BJ (cell line): ENCODE results near the gene DRGX. TPM values are rescaled to one million over a fixed set of nuclear protein-coding genes. Genes with fewer than 3 reads are reported as not detected.

Experiments
- CTCF ChIA-PET: fragments of 350-600 bp; formaldehyde crosslinking; extraction: SDS; loops from one replicate; lab custom pipeline; 2021; ENCODE audit warnings: antibody characterized with exemption, inconsistent platforms; lab: Yijun Ruan, JAX
- POLR2A ChIA-PET: fragments of 300-600 bp; sonication (Branson Sonifier 250); formaldehyde crosslinking; extraction: SDS; loops from one replicate; lab custom pipeline; 2021; ENCODE audit warnings: antibody characterized with exemption; lab: Charles Lee
- DNase-seq: peaks from one replicate; pipeline ENCODE4 v3.0.0-alpha.2; 2011; ENCODE audit warnings: low read depth
- H3K27me3 ChIP-seq: 2 replicates; pipeline ENCODE4 v1.6.0; 2011; ENCODE audit warnings: low read length; ENCODE audit not compliant: control insufficient read depth, insufficient read depth
- H3K36me3 ChIP-seq: 2 replicates; pipeline ENCODE4 v1.5.1; 2011; ENCODE audit warnings: low read length; ENCODE audit not compliant: control insufficient read depth, insufficient read depth
- H3K4me3 ChIP-seq: 2 replicates; pipeline ENCODE4 v1.5.1; 2011; ENCODE audit warnings: low read depth, mild to moderate bottlenecking, control low read depth, low read length
- CTCF ChIP-seq: IDR thresholded peaks from 2 replicates; pipeline ENCODE4 v1.5.1; 2011; ENCODE audit warnings: low read depth, mild to moderate bottlenecking, control low read depth, inconsistent platforms, low read length, moderate library complexity; ENCODE audit not compliant: insufficient read depth
- polyA plus RNA-seq: library from polyadenylated mRNA; depleted of rRNA; stranded (reverse); fragments of >200 nt; gene quantifications from 2 replicates; pipeline ENCODE4 v1.2.3, GENCODE V29; 2011

The DRGX gene
- polyA plus RNA-seq, 1 experiment: 0.06 TPM

- DNase-seq: no peak
- CTCF ChIA-PET: interaction anchor here (1.5 kb wide), 1 partner anchor 9 kb away, joined by 4 read pairs; no protein-coding TSS in a partner anchor
Observed at GRCh38 chr10:49435225-49435624, 39.3 kb upstream of the DRGX start.

GRCh38 chr10:49433069-49433468 is 37.2 kb upstream of the DRGX start:
- H3K36me3 ChIP-seq: no peaks in the 10 kb centered on the region
- CTCF ChIA-PET: interaction anchor here (0.6 to 1.1 kb wide), 2 partner anchors 10 to 18 kb away, joined by 3 read pairs; no protein-coding TSS in a partner anchor
- no peaks in the 10 kb centered on the region for H3K27me3 ChIP-seq
- TF ChIP-seq CTCF: no peak
- POLR2A ChIA-PET: no interaction called here
- DNase-seq: no peak
- no peak overlapping the region for H3K4me3 ChIP-seq

More at GRCh38 chr10:49435225-49435624, 39.3 kb upstream of the DRGX start:
- no peak for TF ChIP-seq CTCF
- POLR2A ChIA-PET: no interaction called here
- H3K4me3 ChIP-seq: no peak overlapping the region
- H3K36me3 ChIP-seq: no peaks in the 10 kb centered on the region
- H3K27me3 ChIP-seq: no peaks in the 10 kb centered on the region

- no peaks in the 10 kb centered on the region for H3K27me3 ChIP-seq
- no peak for DNase-seq
- TF ChIP-seq CTCF: no peak
- no peaks in the 10 kb centered on the region for H3K36me3 ChIP-seq
- ChIA-PET CTCF (no interaction called here), POLR2A (no interaction called here)
- H3K4me3 ChIP-seq: no peak overlapping the region
Observed at GRCh38 chr10:49431426-49431825, 35.5 kb upstream of the DRGX start.

- no peak for TF ChIP-seq CTCF
- no peak for DNase-seq
- Histone ChIP-seq H3K36me3 (no peaks in the 10 kb centered on the region), H3K27me3 (no peaks in the 10 kb centered on the region), H3K4me3 (no peak overlapping the region)
- POLR2A ChIA-PET: no interaction called here
- CTCF ChIA-PET: no interaction called here
Observed at GRCh38 chr10:49429458-49429857, 33.6 kb upstream of the DRGX start.

- no peaks in the 10 kb centered on the region for H3K36me3 ChIP-seq
- POLR2A ChIA-PET: no interaction called here
- CTCF ChIA-PET: interaction anchor here (1.3 to 1.5 kb wide), 2 partner anchors 8 to 9 kb away, joined by 4 read pairs; no protein-coding TSS in a partner anchor
- TF ChIP-seq CTCF: no peak
- H3K4me3 ChIP-seq: no peak overlapping the region
- H3K27me3 ChIP-seq: no peaks in the 10 kb centered on the region
- DNase-seq: no peak
Observed at GRCh38 chr10:49426490-49427360, 30.8 kb upstream of the DRGX start.
